Measurements from ENCODE around the gene TSR3.

DNA sequence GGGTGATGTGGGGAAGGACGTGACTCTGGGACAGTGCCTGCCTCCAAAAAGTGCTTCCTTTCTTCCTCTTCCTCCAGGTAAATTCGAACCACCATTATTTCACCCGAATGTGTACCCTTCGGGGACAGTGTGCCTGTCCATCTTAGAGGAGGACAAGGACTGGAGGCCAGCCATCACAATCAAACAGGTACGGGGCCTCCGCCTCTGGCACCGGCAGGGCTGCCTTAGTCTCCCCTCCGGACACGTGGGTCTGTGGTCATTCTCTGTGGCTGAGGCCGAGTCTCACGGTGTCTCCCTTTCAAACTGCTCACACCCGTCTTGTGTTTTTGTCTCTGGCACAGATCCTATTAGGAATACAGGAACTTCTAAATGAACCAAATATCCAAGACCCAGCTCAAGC, 31.6 kb downstream of the TSR3 start:
- TF ChIP-seq POLR2A (IDR thresholded peaks at IDR 0.05) (no peak), POLR2AphosphoS5 (IDR thresholded peaks at IDR 0.05) (no peak)
- TF ChIP-seq, protein P1, sequence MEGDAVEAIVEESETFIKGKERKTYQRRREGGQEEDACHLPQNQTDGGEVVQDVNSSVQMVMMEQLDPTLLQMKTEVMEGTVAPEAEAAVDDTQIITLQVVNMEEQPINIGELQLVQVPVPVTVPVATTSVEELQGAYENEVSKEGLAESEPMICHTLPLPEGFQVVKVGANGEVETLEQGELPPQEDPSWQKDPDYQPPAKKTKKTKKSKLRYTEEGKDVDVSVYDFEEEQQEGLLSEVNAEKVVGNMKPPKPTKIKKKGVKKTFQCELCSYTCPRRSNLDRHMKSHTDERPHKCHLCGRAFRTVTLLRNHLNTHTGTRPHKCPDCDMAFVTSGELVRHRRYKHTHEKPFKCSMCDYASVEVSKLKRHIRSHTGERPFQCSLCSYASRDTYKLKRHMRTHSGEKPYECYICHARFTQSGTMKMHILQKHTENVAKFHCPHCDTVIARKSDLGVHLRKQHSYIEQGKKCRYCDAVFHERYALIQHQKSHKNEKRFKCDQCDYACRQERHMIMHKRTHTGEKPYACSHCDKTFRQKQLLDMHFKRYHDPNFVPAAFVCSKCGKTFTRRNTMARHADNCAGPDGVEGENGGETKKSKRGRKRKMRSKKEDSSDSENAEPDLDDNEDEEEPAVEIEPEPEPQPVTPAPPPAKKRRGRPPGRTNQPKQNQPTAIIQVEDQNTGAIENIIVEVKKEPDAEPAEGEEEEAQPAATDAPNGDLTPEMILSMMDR (IDR thresholded peaks at IDR 0.05 in 8 of 11, conservative IDR thresholded peaks at IDR 0.05 in 3 of 11) = no peak

All from spleen (tissue), 7 donors.